CD14-positive monocyte (primary cell): ENCODE measurements around the gene CCDC12. TPM values are rescaled to one million over a fixed set of nuclear protein-coding genes. Genes with fewer than 3 reads are reported as not detected.

Experiments used
- DNase-seq, 3 donors: peaks; one replicate each; pipeline ENCODE4 v3.0.0-alpha.2; 2011 to 2022
- H2AFZ ChIP-seq: 2 replicates; pipeline ENCODE4 v1.6.0; 2012; ENCODE audit warnings: mild to moderate bottlenecking, low read depth, low read length, inconsistent platforms; ENCODE audit not compliant: insufficient read depth, poor library complexity, severe bottlenecking
- H3K27ac ChIP-seq, 2 donors: 1 replicate in 1 of 2; 2 replicates in 1 of 2; pipeline ENCODE4 v1.5.1; 2012 to 2013; ENCODE audit warnings: low read length in 2 of 2, control low read depth in 1 of 2, inconsistent platforms in 1 of 2, low read depth in 1 of 2, mild to moderate bottlenecking in 1 of 2
- H3K27me3 ChIP-seq, 2 donors: one replicate each; pipeline versions ENCODE4 v1.6.0 to v1.6.1; 2011 to 2013; ENCODE audit warnings: low read length in 2 of 2; ENCODE audit not compliant: control insufficient read depth in 2 of 2, insufficient read depth in 2 of 2
- H3K36me3 ChIP-seq, 2 donors: replicated peaks in 1 of 2; 1 replicate in 1 of 2; 2 replicates in 1 of 2; pipeline versions ENCODE4 v1.5.1 to v1.6.1; 2012 to 2013; ENCODE audit warnings: low read length in 2 of 2, control low read depth in 1 of 2, inconsistent platforms in 1 of 2, mild to moderate bottlenecking in 1 of 2; ENCODE audit not compliant: insufficient read depth in 2 of 2, control insufficient read depth in 1 of 2
- H3K4me1 ChIP-seq, 2 donors: 1 replicate in 1 of 2; 2 replicates in 1 of 2; pipeline versions ENCODE4 v1.5.1 to v1.6.1; 2012 to 2013; ENCODE audit warnings: low read length in 2 of 2, control low read depth in 1 of 2, inconsistent platforms in 1 of 2, mild to moderate bottlenecking in 1 of 2, moderate library complexity in 1 of 2; ENCODE audit not compliant: insufficient read depth in 2 of 2, control insufficient read depth in 1 of 2
- H3K4me2 ChIP-seq: replicated peaks from 2 replicates; pipeline ENCODE3; 2012; ENCODE audit warnings: low read length, moderate library complexity, mild to moderate bottlenecking; ENCODE audit not compliant: poor library complexity, severe bottlenecking; ENCODE audit errors: extremely low read depth
- H3K4me3 ChIP-seq, 3 experiments: fragments of 200-600 bp in 1 of 3; sonication (generic) in 1 of 3; replicated peaks in 1 of 3; 1 replicate in 2 of 3; 2 replicates in 1 of 3; pipeline ENCODE4 v1.5.1; 2011 to 2013; ENCODE audit warnings: low read length in 3 of 3, mild to moderate bottlenecking in 3 of 3, control low read depth in 2 of 3, low read depth in 2 of 3, inconsistent platforms in 1 of 3, moderate library complexity in 1 of 3
- H3K79me2 ChIP-seq: 2 replicates; pipeline ENCODE4 v1.6.0; 2012; ENCODE audit warnings: mild to moderate bottlenecking, control low read depth, inconsistent platforms, low read length, moderate library complexity; ENCODE audit not compliant: insufficient read depth
- H3K9ac ChIP-seq: 2 replicates; pipeline ENCODE4 v1.6.0; 2017; ENCODE audit warnings: low read length, mild to moderate bottlenecking; ENCODE audit not compliant: insufficient read depth, poor library complexity, severe bottlenecking
- H3K9me3 ChIP-seq, 2 donors: replicated peaks in 1 of 2; 1 replicate in 1 of 2; 2 replicates in 1 of 2; pipeline versions ENCODE4 v1.5.1 to v1.6.1; 2012 to 2013; ENCODE audit warnings: low read length in 2 of 2, control low read depth in 1 of 2; ENCODE audit not compliant: control insufficient read depth in 1 of 2, insufficient read depth in 1 of 2
- H4K20me1 ChIP-seq: 2 replicates; pipeline ENCODE4 v1.6.0; 2012; ENCODE audit warnings: mild to moderate bottlenecking, low read length, control low read depth, moderate library complexity; ENCODE audit not compliant: insufficient read depth
- H3K27ac Mint-ChIP-seq, 7 donors: one replicate each; pipeline ENCODE4 v1.8.0; 2020; ENCODE audit warnings: mild to moderate bottlenecking in 7 of 7, mixed read lengths in 7 of 7, moderate library complexity in 6 of 7, inconsistent platforms in 2 of 7
- H3K27me3 Mint-ChIP-seq, 3 donors: one replicate each; pipeline ENCODE4 v1.8.0; 2021 to 2022; ENCODE audit warnings: low read depth in 3 of 3, mild to moderate bottlenecking in 3 of 3, mixed read lengths in 3 of 3, moderate library complexity in 3 of 3, inconsistent platforms in 1 of 3
- H3K36me3 Mint-ChIP-seq, 2 donors: one replicate each; pipeline ENCODE4 v1.8.0; 2020; ENCODE audit warnings: mixed read lengths in 2 of 2, inconsistent platforms in 1 of 2, mild to moderate bottlenecking in 1 of 2
- H3K4me1 Mint-ChIP-seq: one replicate; pipeline ENCODE4 v1.8.0; 2020; ENCODE audit warnings: mild to moderate bottlenecking, mixed read lengths
- H3K4me3 Mint-ChIP-seq, 2 donors: one replicate each; pipeline ENCODE4 v1.8.0; 2020; ENCODE audit warnings: mild to moderate bottlenecking in 2 of 2, mixed read lengths in 2 of 2, moderate library complexity in 1 of 2
- H3K9me3 Mint-ChIP-seq, 7 donors: one replicate each; pipeline ENCODE4 v1.8.0; 2020 to 2022; ENCODE audit warnings: mixed read lengths in 7 of 7, mild to moderate bottlenecking in 6 of 7, moderate library complexity in 6 of 7, inconsistent platforms in 2 of 7
- WGBS: methylation state at CpG from one replicate; pipeline ENCODE4 v1.1.5; 2013; ENCODE audit warnings: missing lambda C conversion rate; ENCODE audit not compliant: insufficient coverage; 5-methylcytosine and 5-hydroxymethylcytosine counted together
- intact Hi-C, 2 donors: fragments of 100-400 bp; cut with micrococcal nuclease; formaldehyde crosslinking; loops; one replicate each; pipeline versions ENCODE4 v1.15.0 to v1.15.1; 2023
- polyA plus RNA-seq, 3 donors: library from polyadenylated mRNA; depleted of rRNA in 1 of 3; unstranded in 2 of 3; stranded (reverse) in 1 of 3; fragments of 300-500 nt in 2 of 3; fragments of >200 nt in 1 of 3; fragmentation: Illumina TruSeq in 2 of 3; gene quantifications; 1 replicate in 2 of 3; 2 replicates in 1 of 3; pipeline ENCODE4 v1.2.3, GENCODE V29; 2012 to 2021
- TF ChIP-seq, protein P1 (sequence below): fragments of 200-600 bp; IDR thresholded peaks from one replicate; pipeline ENCODE4 v1.8.0; 2022; ENCODE audit warnings: antibody characterized with exemption, mild to moderate bottlenecking

The CCDC12 gene
- polyA plus RNA-seq, 3 donors, result 50.1 to 70.7 (median 55.8) TPM

DNA sequence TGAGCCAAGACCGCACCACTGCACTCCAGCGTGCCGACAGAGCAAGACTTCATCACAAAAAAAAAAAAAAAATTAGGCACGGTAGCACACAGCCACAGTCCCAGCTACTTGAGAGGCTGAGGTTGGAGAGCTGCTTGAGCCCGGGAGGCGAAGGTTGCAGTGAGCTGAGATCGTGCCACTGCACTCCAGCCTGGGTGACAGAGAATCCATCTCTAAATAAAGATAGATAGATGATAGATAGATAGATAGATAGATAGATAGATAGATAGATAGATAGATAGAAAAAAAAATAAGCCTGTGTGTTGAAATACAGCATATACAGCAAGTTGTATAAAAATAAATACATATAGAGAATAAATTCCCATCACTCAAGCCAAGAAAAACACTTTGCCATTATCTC lies 61.7 kb downstream of the CCDC12 start:
- no CpG with 5 or more reads among the region's 7 CpGs for WGBS
- Mint-ChIP-seq H3K4me3 (no peak overlapping the region), H3K4me1 (peaks cover 2% of the 10 kb centered on the region), H3K27me3 (peaks cover 0 to 2% (median 1%) of the 10 kb centered on the region in 3 donors), H3K36me3 (peaks cover 48 to 57% of the 10 kb centered on the region in 2 donors), H3K27ac (no peak overlapping the region), H3K9me3 (peaks cover 0 to 5% (median 0%) of the 10 kb centered on the region in 7 donors)
- no peaks in the 10 kb centered on the region for H3K79me2 ChIP-seq
- no peak overlapping the region for H3K27ac ChIP-seq
- H3K27me3 ChIP-seq, result no peaks in the 10 kb centered on the region
- TF ChIP-seq, protein P1, sequence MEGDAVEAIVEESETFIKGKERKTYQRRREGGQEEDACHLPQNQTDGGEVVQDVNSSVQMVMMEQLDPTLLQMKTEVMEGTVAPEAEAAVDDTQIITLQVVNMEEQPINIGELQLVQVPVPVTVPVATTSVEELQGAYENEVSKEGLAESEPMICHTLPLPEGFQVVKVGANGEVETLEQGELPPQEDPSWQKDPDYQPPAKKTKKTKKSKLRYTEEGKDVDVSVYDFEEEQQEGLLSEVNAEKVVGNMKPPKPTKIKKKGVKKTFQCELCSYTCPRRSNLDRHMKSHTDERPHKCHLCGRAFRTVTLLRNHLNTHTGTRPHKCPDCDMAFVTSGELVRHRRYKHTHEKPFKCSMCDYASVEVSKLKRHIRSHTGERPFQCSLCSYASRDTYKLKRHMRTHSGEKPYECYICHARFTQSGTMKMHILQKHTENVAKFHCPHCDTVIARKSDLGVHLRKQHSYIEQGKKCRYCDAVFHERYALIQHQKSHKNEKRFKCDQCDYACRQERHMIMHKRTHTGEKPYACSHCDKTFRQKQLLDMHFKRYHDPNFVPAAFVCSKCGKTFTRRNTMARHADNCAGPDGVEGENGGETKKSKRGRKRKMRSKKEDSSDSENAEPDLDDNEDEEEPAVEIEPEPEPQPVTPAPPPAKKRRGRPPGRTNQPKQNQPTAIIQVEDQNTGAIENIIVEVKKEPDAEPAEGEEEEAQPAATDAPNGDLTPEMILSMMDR, result no peak
- H3K9me3 ChIP-seq, result peaks cover 0 to 2% of the 10 kb centered on the region in 2 donors
- intact Hi-C loops, result no loop called here
- no peak overlapping the region for H2AFZ ChIP-seq
- H3K9ac ChIP-seq, result no peak overlapping the region
- H3K36me3 ChIP-seq, result peaks cover 27 to 54% of the 10 kb centered on the region in 2 donors
- peaks cover 2 to 3% of the 10 kb centered on the region in 2 donors for H3K4me1 ChIP-seq
- no peak for DNase-seq
- H4K20me1 ChIP-seq, result peaks cover 5% of the 10 kb centered on the region
- H3K4me2 ChIP-seq, result no peak overlapping the region
- H3K4me3 ChIP-seq, result no peak overlapping the region

DNA sequence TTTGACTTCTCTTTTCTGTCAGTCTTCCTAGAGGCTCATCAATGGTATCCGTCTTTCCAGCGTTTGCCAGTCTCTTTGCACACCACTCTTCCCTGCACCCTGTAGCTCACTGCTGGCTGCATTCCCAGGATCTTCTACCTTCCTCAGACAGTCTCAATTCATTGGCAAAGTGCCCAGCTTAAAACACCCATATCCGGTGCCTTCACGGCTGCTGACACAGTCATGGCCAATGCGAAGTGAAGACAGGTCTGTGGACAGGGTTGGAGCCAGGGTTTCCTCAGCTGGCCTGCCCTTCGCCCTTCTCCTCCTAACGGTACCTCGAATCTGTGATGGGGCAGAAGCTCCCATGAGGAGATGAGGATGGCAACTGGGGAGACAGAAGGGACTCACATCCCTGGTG lies 62.9 kb downstream of the CCDC12 start:
- Histone ChIP-seq H3K4me3 (no peak overlapping the region), H3K4me1 (peaks cover 5 to 12% of the 10 kb centered on the region in 2 donors), H3K27me3 (peaks cover 0 to under 1% of the 10 kb centered on the region in 2 donors), H4K20me1 (no peaks in the 10 kb centered on the region), H2AFZ (no peak overlapping the region), H3K9me3 (peaks cover 0 to 2% of the 10 kb centered on the region in 2 donors), H3K27ac (no peak overlapping the region), H3K9ac (no peak overlapping the region), H3K79me2 (no peaks in the 10 kb centered on the region), H3K4me2 (no peak overlapping the region), H3K36me3 (peaks cover 17 to 42% of the 10 kb centered on the region in 2 donors)
- H3K4me1 Mint-ChIP-seq, result peaks cover 8% of the 10 kb centered on the region
- intact Hi-C loops, result no loop called here
- TF ChIP-seq, protein P1, result no peak
- H3K4me3 Mint-ChIP-seq, result no peak overlapping the region
- WGBS, result 77% methylated on average over 5 of the region's 8 CpGs
- H3K36me3 Mint-ChIP-seq, result peaks cover 38 to 45% of the 10 kb centered on the region in 2 donors
- peaks cover 0 to 5% (median 0%) of the 10 kb centered on the region in 7 donors for H3K9me3 Mint-ChIP-seq
- no peak for DNase-seq
- peaks cover 0 to 4% (median 1%) of the 10 kb centered on the region in 3 donors for H3K27me3 Mint-ChIP-seq
- no peak overlapping the region for H3K27ac Mint-ChIP-seq
